Skeletal muscle tissue (tissue), 4 donors: ENCODE results near the gene ACP3. TPM values are rescaled to one million over a fixed set of nuclear protein-coding genes. Genes with fewer than 3 reads are reported as not detected.

Source experiments
- H3K27ac ChIP-seq: one replicate; pipeline ENCODE4 v1.7.0; 2013; ENCODE audit warnings: mild to moderate bottlenecking, low read depth, low read length, inconsistent platforms
- H3K27me3 ChIP-seq, 3 donors: one replicate each; pipeline ENCODE4 v1.7.0; 2013; ENCODE audit warnings: low read length in 3 of 3; ENCODE audit not compliant: control insufficient read depth in 3 of 3, insufficient read depth in 3 of 3
- H3K36me3 ChIP-seq, 3 donors: one replicate each; pipeline ENCODE4 v1.7.0; 2013; ENCODE audit warnings: low read length in 3 of 3; ENCODE audit not compliant: control insufficient read depth in 3 of 3, insufficient read depth in 3 of 3
- H3K4me1 ChIP-seq, 3 donors: one replicate each; pipeline ENCODE4 v1.7.0; 2013; ENCODE audit warnings: low read length in 3 of 3, mild to moderate bottlenecking in 3 of 3; ENCODE audit not compliant: control insufficient read depth in 3 of 3, insufficient read depth in 3 of 3
- H3K4me3 ChIP-seq, 3 donors: one replicate each; pipeline ENCODE4 v1.7.0; 2013; ENCODE audit warnings: low read length in 3 of 3
- H3K9ac ChIP-seq, 3 donors: one replicate each; pipeline ENCODE4 v1.7.0; 2013; ENCODE audit warnings: low read length in 3 of 3, mild to moderate bottlenecking in 3 of 3, moderate library complexity in 2 of 3, low read depth in 1 of 3
- H3K9me3 ChIP-seq, 3 donors: one replicate each; pipeline ENCODE4 v1.7.0; 2013; ENCODE audit warnings: low read length in 3 of 3; ENCODE audit not compliant: control insufficient read depth in 3 of 3
- total RNA-seq: library from RNA; depleted of rRNA; stranded (reverse); fragments of >200 nt; gene quantifications from one replicate; pipeline ENCODE4 v1.2.3, GENCODE V29; 2014
- donor health status: Osteomylitis.

The ACP3 gene
- total RNA-seq, 1 donor from 2014 or later, result 0.52 TPM

DNA sequence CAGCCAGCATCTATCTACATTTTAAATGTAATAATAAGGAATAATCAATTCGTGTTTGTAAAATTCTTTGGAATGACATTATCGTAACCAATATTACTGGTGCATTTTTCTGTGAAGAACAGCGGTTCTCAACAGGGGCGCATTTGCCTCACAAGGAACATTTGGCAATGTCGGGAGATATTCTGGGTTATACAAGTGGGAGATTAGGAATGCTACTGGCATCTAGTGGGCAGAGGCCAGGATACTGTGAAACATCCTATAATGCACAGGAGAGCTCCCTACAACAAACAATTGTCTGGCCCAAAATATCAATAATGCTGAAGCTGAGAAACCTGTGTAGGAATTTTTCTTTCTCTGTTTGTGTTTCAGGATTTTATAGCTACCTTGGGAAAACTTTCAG is 25.0 kb downstream of the ACP3 start:
- Histone ChIP-seq H3K4me1 (peaks cover 0 to 3% (median 0%) of the 10 kb centered on the region in 3 donors), H3K9ac (no peak overlapping the region), H3K9me3 (no peaks in the 10 kb centered on the region), H3K36me3 (no peaks in the 10 kb centered on the region), H3K4me3 (no peak overlapping the region), H3K27me3 (no peaks in the 10 kb centered on the region), H3K27ac (no peak overlapping the region)

DNA sequence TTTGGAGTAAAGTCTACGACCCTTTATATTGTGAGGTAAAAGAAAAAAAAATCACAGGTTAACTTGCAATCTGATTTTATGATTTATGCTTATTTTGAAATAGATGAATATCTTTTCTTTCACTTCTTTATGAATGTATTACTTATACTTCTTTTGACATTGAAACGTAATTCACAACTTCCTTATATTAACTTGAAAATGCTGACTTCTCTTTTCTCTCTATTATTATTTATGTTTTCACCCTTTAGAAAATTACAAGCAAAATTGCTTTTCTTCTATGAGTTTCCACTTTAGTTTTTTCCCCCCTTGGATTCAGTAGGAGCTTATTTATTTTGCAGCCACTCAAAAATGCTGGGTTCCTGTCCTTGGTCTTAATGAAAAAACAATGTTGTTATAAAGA is 25.4 kb downstream of the ACP3 start:
- Histone ChIP-seq H3K27me3 (no peaks in the 10 kb centered on the region), H3K9ac (no peak overlapping the region), H3K9me3 (no peaks in the 10 kb centered on the region), H3K36me3 (no peaks in the 10 kb centered on the region), H3K4me1 (peaks cover 0 to 3% (median 0%) of the 10 kb centered on the region in 3 donors), H3K4me3 (no peak overlapping the region), H3K27ac (no peak overlapping the region)

DNA sequence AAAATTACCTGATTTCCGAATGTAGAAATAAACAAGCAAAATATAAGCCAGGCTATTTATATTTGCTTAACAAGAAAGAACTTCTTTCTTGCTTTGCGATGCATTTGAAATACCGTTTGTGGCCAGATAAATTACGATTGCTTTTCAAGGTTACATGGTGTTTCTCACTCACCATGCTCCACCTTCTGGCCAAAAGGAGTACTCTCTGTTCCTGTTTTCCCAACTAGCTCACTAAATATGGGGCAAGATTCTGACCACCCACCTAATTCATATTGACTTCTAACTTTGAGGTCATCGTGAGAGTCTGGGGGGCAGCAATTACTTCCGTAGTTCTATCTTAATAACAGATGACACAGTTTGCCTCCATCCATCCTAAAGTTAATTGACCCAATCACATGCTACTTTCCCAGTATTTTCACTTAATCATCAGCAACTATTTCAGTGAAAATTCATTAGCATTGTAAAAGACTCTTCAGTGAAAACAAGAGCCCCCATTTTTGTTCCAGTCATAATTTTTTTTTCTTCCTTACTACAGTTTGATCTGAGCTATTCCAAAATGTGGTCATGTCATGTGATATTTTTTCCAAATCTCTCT is 25.9 kb downstream of the ACP3 start:
- no peak overlapping the region for H3K9ac ChIP-seq
- H3K4me3 ChIP-seq, result no peak overlapping the region
- H3K9me3 ChIP-seq, result no peaks in the 10 kb centered on the region
- H3K27me3 ChIP-seq, result no peaks in the 10 kb centered on the region
- peaks cover 0 to 3% (median 0%) of the 10 kb centered on the region in 3 donors for H3K4me1 ChIP-seq
- H3K27ac ChIP-seq, result no peak overlapping the region
- H3K36me3 ChIP-seq, result no peaks in the 10 kb centered on the region

DNA sequence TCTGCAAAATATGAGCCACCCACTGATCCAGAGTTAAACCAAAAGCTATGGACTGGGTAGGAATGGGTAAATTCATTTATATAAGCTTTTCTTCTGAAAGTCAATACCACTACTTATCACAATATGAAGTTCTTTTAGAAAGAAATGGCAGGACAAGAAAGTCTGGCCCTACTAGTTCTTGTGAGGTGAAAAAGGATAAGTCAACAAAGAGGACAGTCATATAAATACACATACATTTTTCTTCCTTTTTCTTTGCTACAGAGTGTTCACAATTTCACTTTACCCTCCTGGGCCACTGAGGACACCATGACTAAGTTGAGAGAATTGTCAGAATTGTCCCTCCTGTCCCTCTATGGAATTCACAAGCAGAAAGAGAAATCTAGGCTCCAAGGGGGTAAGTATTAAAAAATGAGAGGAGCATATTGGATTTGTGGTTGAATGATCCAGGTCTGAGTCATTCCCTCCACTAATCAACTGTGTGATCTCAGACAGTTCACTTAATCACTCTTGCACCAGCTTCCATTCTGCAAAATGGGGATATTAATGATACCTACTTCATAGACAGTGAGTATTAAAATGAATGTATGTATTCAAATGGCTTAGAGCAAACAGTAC is 27.6 kb downstream of the ACP3 start:
- Histone ChIP-seq H3K4me1 (peaks cover 0 to 3% (median 0%) of the 10 kb centered on the region in 3 donors), H3K9me3 (no peaks in the 10 kb centered on the region), H3K27ac (no peak overlapping the region), H3K4me3 (no peak overlapping the region), H3K36me3 (no peaks in the 10 kb centered on the region), H3K9ac (no peak overlapping the region), H3K27me3 (no peaks in the 10 kb centered on the region)

DNA sequence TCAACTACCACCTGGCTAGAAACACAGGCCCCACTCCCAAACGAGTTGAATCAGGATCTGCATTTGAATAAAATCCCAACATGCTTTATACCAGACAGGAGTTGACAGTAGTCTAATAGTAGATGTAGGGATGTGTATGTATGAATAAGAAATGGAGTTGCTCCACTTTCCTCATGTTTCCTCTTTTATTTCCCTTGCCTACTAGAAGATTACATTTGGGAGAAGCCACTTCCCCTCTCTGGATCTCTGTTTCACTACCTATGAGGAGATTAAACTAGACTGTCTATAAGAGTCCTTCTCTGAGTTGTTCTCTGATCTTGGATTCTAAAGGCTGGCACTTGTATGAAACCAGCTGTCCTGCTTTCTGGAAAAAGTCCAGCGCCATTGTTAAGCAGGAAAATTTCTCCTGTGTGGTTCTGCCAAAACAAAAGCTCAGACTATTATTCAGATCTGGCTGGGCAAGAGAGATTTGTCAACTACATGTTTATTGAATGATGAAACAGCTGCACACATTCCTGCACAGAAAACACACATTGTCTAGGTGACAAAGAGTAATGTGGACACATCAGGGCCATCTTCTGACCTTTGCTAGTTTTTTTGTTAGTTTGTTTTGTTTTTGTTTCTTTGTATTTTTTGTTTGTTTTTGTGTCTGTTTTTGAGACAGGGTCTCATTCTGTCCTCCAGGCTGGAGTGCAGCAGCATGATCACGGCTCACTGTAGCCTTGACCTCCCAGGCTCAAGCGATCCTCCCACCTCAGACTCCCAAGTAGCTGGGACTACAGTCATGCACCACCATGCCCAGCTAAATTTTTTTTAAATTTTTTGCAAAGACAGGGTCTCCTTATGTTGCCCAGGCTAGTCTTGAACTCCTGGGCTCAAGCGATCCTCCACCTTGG is 29.9 kb downstream of the ACP3 start:
- Histone ChIP-seq H3K4me3 (no peak overlapping the region), H3K36me3 (no peaks in the 10 kb centered on the region), H3K9me3 (no peaks in the 10 kb centered on the region), H3K27me3 (no peaks in the 10 kb centered on the region), H3K9ac (peak overlapping the region in 1 of 3 donors; percentile 25), H3K27ac (no peak overlapping the region), H3K4me1 (peaks cover 0 to 3% (median 0%) of the 10 kb centered on the region in 3 donors)

DNA sequence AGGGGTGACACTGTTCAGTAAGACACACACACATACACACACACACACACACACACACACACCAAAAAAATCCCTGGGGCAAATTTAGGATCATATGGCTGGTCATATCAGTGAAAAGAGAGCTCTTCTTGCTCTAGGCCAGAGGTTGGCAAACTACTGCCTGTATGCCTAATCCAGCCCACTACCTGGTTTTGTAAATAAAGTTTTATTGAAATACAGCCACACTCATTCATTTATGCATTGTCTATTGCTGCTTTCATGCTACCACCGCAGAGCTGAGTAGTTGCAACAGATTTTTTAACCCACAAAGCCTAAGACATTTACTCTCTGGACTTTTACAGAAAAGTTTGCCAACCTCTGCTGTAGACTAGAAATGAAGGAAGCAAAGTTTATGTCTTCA is 30.6 kb downstream of the ACP3 start:
- Histone ChIP-seq H3K4me1 (peaks cover 0 to 2% (median 0%) of the 10 kb centered on the region in 3 donors), H3K27me3 (no peaks in the 10 kb centered on the region), H3K9ac (no peak overlapping the region), H3K27ac (no peak overlapping the region), H3K36me3 (no peaks in the 10 kb centered on the region), H3K9me3 (no peaks in the 10 kb centered on the region), H3K4me3 (no peak overlapping the region)

DNA sequence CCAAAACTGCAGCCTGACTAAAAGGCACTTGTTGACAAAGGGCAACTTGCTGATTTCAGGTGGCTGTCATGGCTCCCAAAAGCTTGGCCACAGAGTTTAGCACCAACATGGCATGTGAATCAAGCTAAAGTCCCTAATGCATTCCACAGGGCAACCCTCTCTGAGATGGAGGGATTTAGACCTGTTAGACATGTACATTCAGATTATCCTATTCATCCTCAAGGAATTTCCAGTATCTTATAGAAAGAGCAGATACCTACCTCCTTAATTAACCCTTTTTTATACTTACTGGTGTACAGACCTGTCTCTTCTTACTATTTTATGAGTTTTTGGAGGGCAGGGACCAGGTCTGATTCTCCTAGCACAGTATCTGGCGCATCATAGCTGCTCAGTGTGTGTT is 31.3 kb downstream of the ACP3 start:
- H3K27ac ChIP-seq, result no peak overlapping the region
- H3K36me3 ChIP-seq, result no peaks in the 10 kb centered on the region
- H3K4me1 ChIP-seq, result no peaks in the 10 kb centered on the region
- H3K9me3 ChIP-seq, result no peaks in the 10 kb centered on the region
- no peaks in the 10 kb centered on the region for H3K27me3 ChIP-seq
- H3K4me3 ChIP-seq, result no peak overlapping the region
- no peak overlapping the region for H3K9ac ChIP-seq

DNA sequence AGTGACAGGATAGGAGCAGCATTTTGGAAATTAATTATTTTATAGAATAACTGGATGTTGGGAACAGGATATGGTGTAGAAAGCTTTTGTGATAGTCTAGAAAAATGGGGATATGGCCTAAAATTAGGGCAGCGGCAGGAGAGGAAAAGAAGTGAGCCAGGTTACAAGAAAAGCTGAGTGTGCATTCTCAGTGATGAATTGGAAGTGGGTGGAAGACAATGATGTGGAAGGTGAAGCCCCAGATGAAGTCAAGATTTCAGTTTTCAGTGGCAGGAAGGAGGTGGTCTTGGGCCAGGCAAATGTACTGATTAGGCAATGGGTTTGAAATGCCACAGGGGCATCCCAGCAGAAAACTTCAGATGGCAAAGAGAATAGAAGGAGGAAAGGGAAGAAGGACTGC is 33.6 kb downstream of the ACP3 start:
- Histone ChIP-seq H3K9ac (no peak overlapping the region), H3K4me1 (no peaks in the 10 kb centered on the region), H3K36me3 (no peaks in the 10 kb centered on the region), H3K27me3 (no peaks in the 10 kb centered on the region), H3K9me3 (no peaks in the 10 kb centered on the region), H3K4me3 (no peak overlapping the region), H3K27ac (no peak overlapping the region)

DNA sequence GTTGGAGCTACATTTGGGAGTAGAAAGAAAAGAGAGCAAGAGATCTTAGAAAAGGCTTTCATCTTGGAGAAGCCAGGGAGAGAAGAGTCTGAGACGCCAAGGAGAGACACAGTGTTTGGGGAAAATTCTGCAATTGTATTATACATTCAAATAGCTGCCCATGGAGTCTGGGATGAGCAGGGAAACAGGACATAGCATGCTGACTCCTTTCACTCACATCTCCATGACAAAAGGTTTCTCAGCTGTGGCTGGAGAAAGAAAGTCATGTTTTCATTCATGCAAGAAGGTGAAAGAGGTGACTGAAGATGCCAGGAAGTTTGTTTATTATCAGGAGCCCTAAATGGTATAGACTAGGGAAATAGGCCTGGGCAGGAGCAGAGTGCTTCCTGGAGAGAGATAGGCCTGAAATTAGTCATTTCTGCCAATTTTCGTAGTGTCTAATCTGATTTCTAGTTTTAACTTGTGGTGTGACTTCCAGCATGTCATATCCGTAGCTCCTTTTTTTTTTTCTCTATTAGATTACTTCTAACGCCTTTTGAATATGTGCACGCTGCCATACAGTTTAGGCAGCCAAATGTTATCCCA is 34.1 kb downstream of the ACP3 start:
- Histone ChIP-seq H3K4me3 (no peak overlapping the region), H3K9me3 (no peaks in the 10 kb centered on the region), H3K27ac (no peak overlapping the region), H3K9ac (no peak overlapping the region), H3K27me3 (no peaks in the 10 kb centered on the region), H3K4me1 (no peaks in the 10 kb centered on the region), H3K36me3 (no peaks in the 10 kb centered on the region)
